Measurements from ENCODE around the gene AMPH.
"Not testable (repeated sequence)": the region's sequence is repeated elsewhere in the genome, so short reads cannot be mapped to it uniquely, and the experiment has no call there.

DNA sequence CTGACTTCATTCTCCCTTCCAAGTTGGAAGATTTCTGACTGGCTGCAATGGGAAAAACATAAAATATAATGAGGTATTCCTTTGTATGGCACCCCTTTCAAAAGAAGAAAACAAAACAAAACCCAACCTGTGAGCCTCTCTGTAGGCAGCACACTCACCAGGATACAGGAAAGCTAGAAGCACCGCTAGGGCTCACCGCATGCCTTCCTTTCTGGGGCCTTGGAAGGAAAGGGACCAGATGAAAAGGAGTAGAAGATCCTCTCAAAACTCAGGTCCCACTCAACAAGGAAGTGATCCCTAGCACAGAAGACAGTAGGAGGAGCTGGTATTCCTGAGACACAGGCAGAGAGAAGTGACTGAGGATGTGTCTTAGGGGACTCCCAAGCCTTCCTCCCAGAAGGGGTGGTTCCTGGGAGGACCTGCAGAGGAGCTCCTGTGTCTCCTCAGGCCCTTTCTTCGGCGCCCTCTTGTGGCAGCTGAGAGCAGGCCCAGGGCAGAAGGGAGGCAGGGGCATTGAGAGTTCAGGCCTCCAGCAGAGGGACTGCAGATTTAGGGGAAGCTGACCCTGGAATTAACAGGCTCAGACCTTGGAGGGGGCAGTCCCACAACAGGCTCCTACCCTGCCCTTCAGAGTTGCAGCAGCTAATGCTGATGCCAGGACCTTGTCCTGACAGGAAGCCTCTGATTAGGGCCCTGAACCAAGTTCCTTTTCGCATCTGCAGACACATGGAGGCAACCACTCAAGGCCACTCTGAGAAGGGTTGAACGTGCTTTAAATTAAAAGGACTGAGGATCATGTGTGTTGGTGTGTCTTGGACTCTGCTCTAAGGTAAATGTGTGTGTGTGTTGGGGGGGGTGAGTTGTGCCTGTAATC is 285.6 kb downstream of the AMPH start:
- TF ChIP-seq, protein P1, sequence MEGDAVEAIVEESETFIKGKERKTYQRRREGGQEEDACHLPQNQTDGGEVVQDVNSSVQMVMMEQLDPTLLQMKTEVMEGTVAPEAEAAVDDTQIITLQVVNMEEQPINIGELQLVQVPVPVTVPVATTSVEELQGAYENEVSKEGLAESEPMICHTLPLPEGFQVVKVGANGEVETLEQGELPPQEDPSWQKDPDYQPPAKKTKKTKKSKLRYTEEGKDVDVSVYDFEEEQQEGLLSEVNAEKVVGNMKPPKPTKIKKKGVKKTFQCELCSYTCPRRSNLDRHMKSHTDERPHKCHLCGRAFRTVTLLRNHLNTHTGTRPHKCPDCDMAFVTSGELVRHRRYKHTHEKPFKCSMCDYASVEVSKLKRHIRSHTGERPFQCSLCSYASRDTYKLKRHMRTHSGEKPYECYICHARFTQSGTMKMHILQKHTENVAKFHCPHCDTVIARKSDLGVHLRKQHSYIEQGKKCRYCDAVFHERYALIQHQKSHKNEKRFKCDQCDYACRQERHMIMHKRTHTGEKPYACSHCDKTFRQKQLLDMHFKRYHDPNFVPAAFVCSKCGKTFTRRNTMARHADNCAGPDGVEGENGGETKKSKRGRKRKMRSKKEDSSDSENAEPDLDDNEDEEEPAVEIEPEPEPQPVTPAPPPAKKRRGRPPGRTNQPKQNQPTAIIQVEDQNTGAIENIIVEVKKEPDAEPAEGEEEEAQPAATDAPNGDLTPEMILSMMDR (conservative IDR thresholded peaks at IDR 0.05; ENCODE audit: low read depth, low read length), result peak; percentile 65
- not testable (repeated sequence) for TF ChIP-seq EZH2 (IDR thresholded peaks at IDR 0.05; ENCODE audit: low read length, unreplicated experiment)
